Activated T-helper 1 cell treated with Interleukin-2 at 50 U/mL for 16 hours (primary cell): ENCODE results near the gene CAPN14.
"Not testable (repeated sequence)": the region's sequence is repeated elsewhere in the genome, so short reads cannot be mapped to it uniquely, and the experiment has no call there.

Experiments used
- DNase-seq: peaks from one replicate; pipeline ENCODE4 v3.0.0-alpha.2; 2020; ENCODE audit warnings: low read depth

CAPN14 gene

GRCh38 chr2:31197166-31197565 is 20.1 kb downstream of the CAPN14 start:
- no peak for DNase-seq

- DNase-seq: no peak
Measured at GRCh38 chr2:31196622-31197021, 20.7 kb downstream of the CAPN14 start.

GRCh38 chr2:31193806-31194205 is 23.5 kb downstream of the CAPN14 start:
- no peak for DNase-seq

- DNase-seq: no peak
Measured at GRCh38 chr2:31192851-31193392, 24.4 kb downstream of the CAPN14 start.

GRCh38 chr2:31192396-31192795 is 24.9 kb downstream of the CAPN14 start:
- no peak for DNase-seq

- DNase-seq: no peak
Measured at GRCh38 chr2:31191931-31192330, 25.4 kb downstream of the CAPN14 start.

GRCh38 chr2:31190188-31190587 is 27.1 kb downstream of the CAPN14 start:
- no peak for DNase-seq

GRCh38 chr2:31189141-31189540 is 28.2 kb downstream of the CAPN14 start:
- no peak for DNase-seq

GRCh38 chr2:31188131-31188530 is 29.2 kb downstream of the CAPN14 start:
- no peak for DNase-seq

GRCh38 chr2:31187166-31187565 is 30.1 kb downstream of the CAPN14 start:
- no peak for DNase-seq

GRCh38 chr2:31183973-31184372 is 33.3 kb downstream of the CAPN14 start:
- DNase-seq: not testable (repeated sequence)

GRCh38 chr2:31176742-31177141 is 40.6 kb downstream of the CAPN14 start:
- DNase-seq: no peak

- no peak for DNase-seq
Measured at GRCh38 chr2:31171142-31171541, 46.2 kb downstream of the CAPN14 start.

GRCh38 chr2:31170071-31170698 is 47.1 kb downstream of the CAPN14 start:
- no peak for DNase-seq

GRCh38 chr2:31168291-31168690 is 49.0 kb downstream of the CAPN14 start:
- DNase-seq: no peak

GRCh38 chr2:31166925-31167324 is 50.4 kb downstream of the CAPN14 start:
- no peak for DNase-seq

- DNase-seq: no peak
Measured at GRCh38 chr2:31163011-31163539, 54.2 kb downstream of the CAPN14 start.

GRCh38 chr2:31161637-31162036 is 55.7 kb downstream of the CAPN14 start:
- no peak for DNase-seq

GRCh38 chr2:31151501-31151900 is 65.8 kb downstream of the CAPN14 start:
- no peak for DNase-seq

- DNase-seq: no peak
Measured at GRCh38 chr2:31150120-31150670, 67.1 kb downstream of the CAPN14 start.

- DNase-seq: no peak
Measured at GRCh38 chr2:31148514-31148913, 68.8 kb downstream of the CAPN14 start.

- no peak for DNase-seq
Measured at GRCh38 chr2:31147645-31148044, 69.7 kb downstream of the CAPN14 start.

- DNase-seq: no peak
Measured at GRCh38 chr2:31142110-31142509, 75.2 kb downstream of the CAPN14 start.
